Measurements from ENCODE around the gene BTAF1. TPM values are rescaled to one million over a fixed set of nuclear protein-coding genes. Genes with fewer than 3 reads are reported as not detected.
A peak's percentile ranks its signal among the peaks of the same experiment; 100 is the strongest.
"Not testable (repeated sequence)": the region's sequence is repeated elsewhere in the genome, so short reads cannot be mapped to it uniquely, and the experiment has no call there.

Gene BTAF1
- total RNA-seq, 2 experiments from 2014 or later: 59.9 to 62.1 TPM

- POLR2A ChIA-PET: no interaction called here
- no peaks in the 10 kb centered on the region for H3K36me3 Mint-ChIP-seq
- no peak overlapping the region for H3K4me3 Mint-ChIP-seq
- H3K4me1 Mint-ChIP-seq: peaks cover 2% of the 10 kb centered on the region
- no peak for DNase-seq
- H3K9me3 Mint-ChIP-seq: no peaks in the 10 kb centered on the region
- H3K27me3 Mint-ChIP-seq: peaks cover 16% of the 10 kb centered on the region
- H3K27ac Mint-ChIP-seq: no peak overlapping the region
- no peak for ATAC-seq (ENCODE audit: low read depth)
Observed at GRCh38 chr10:91893051-91893450, 30.5 kb upstream of the BTAF1 start.

- H3K27ac Mint-ChIP-seq; ATAC-seq (ENCODE audit: low read depth); DNase-seq; H3K36me3 Mint-ChIP-seq; H3K9me3 Mint-ChIP-seq; POLR2A ChIA-PET; H3K4me1 Mint-ChIP-seq; H3K4me3 Mint-ChIP-seq: not testable (repeated sequence)
- H3K27me3 Mint-ChIP-seq: peaks cover 14% of the 10 kb centered on the region
Observed at GRCh38 chr10:91894261-91894685, 29.3 kb upstream of the BTAF1 start.

- Mint-ChIP-seq H3K4me3 (no peak overlapping the region), H3K27ac (no peak overlapping the region), H3K27me3 (peaks cover 3% of the 10 kb centered on the region), H3K9me3 (no peaks in the 10 kb centered on the region), H3K36me3 (no peaks in the 10 kb centered on the region), H3K4me1 (peaks cover 2% of the 10 kb centered on the region)
- no peak for ATAC-seq (ENCODE audit: low read depth)
- DNase-seq: no peak
- POLR2A ChIA-PET: no interaction called here
Observed at GRCh38 chr10:91896212-91896756, 27.3 kb upstream of the BTAF1 start.

- H3K4me1 Mint-ChIP-seq: peaks cover 11% of the 10 kb centered on the region
- no peak for DNase-seq
- no peaks in the 10 kb centered on the region for H3K27me3 Mint-ChIP-seq
- no peaks in the 10 kb centered on the region for H3K36me3 Mint-ChIP-seq
- H3K9me3 Mint-ChIP-seq: no peaks in the 10 kb centered on the region
- POLR2A ChIA-PET: no interaction called here
- no peak overlapping the region for H3K4me3 Mint-ChIP-seq
- H3K27ac Mint-ChIP-seq: no peak overlapping the region
- no peak for ATAC-seq (ENCODE audit: low read depth)
Observed at GRCh38 chr10:91897421-91897820, 26.1 kb upstream of the BTAF1 start.

GRCh38 chr10:91901784-91902677, 21.5 kb upstream of the BTAF1 start:
- no peak for DNase-seq
- Mint-ChIP-seq H3K4me3 (no peak overlapping the region), H3K36me3 (peaks cover 11% of the 10 kb centered on the region), H3K27ac (peak overlapping the region; percentile 77), H3K27me3 (no peaks in the 10 kb centered on the region), H3K4me1 (peaks cover 19% of the 10 kb centered on the region), H3K9me3 (no peaks in the 10 kb centered on the region)
- ATAC-seq (ENCODE audit: low read depth): peak; percentile 100
- POLR2A ChIA-PET: no interaction called here

GRCh38 chr10:91907033-91907594, 16.5 kb upstream of the BTAF1 start:
- POLR2A ChIA-PET: interaction anchor here (0.9 to 2.0 kb wide), 2 partner anchors 20 to 108 kb away, joined by 4 read pairs; no protein-coding TSS in a partner anchor
- no peak for ATAC-seq (ENCODE audit: low read depth)
- peaks cover 12% of the 10 kb centered on the region for H3K36me3 Mint-ChIP-seq
- no peak overlapping the region for H3K27ac Mint-ChIP-seq
- H3K27me3 Mint-ChIP-seq: peaks cover 6% of the 10 kb centered on the region
- peak overlapping the region; percentile 90 for H3K4me3 Mint-ChIP-seq
- peaks cover 22% of the 10 kb centered on the region for H3K4me1 Mint-ChIP-seq
- no peak for DNase-seq
- no peaks in the 10 kb centered on the region for H3K9me3 Mint-ChIP-seq

- peaks cover 12% of the 10 kb centered on the region for H3K36me3 Mint-ChIP-seq
- peak; percentile 22 for ATAC-seq (ENCODE audit: low read depth)
- no peak for DNase-seq
- no peaks in the 10 kb centered on the region for H3K9me3 Mint-ChIP-seq
- H3K27ac Mint-ChIP-seq: peak overlapping the region; percentile 77
- H3K4me3 Mint-ChIP-seq: peak overlapping the region; percentile 90
- peaks cover 16% of the 10 kb centered on the region for H3K4me1 Mint-ChIP-seq
- POLR2A ChIA-PET: interaction anchor here (0.5 to 2.0 kb wide), 7 partner anchors 12 to 149 kb away, joined by 3 to 22 read pairs (median 5); partner anchors contain the start of gene BTAF1
- H3K27me3 Mint-ChIP-seq: peaks cover 8% of the 10 kb centered on the region
Observed at GRCh38 chr10:91907914-91908336, 15.6 kb upstream of the BTAF1 start.

GRCh38 chr10:91908337-91909116, 15.0 kb upstream of the BTAF1 start:
- H3K4me1 Mint-ChIP-seq: peaks cover 17% of the 10 kb centered on the region
- H3K27ac Mint-ChIP-seq: peak overlapping the region; percentile 89
- POLR2A ChIA-PET: interaction anchor here (0.7 to 2.0 kb wide), 7 partner anchors 10 to 112 kb away, joined by 3 to 22 read pairs (median 4); partner anchors contain the start of gene BTAF1
- H3K27me3 Mint-ChIP-seq: peaks cover 13% of the 10 kb centered on the region
- peak; percentile 85 for DNase-seq
- ATAC-seq (ENCODE audit: low read depth): peak; percentile 93
- H3K36me3 Mint-ChIP-seq: peaks cover 12% of the 10 kb centered on the region
- peak overlapping the region; percentile 90 for H3K4me3 Mint-ChIP-seq
- no peaks in the 10 kb centered on the region for H3K9me3 Mint-ChIP-seq

GRCh38 chr10:91909117-91909677, 14.4 kb upstream of the BTAF1 start, which contains the start of gene FGFBP3:
TSS of gene FGFBP3 (minus strand) at chr10:91909486. CDS start at chr10:91908969, 517 bp downstream.
- Mint-ChIP-seq H3K9me3 (no peaks in the 10 kb centered on the region), H3K27me3 (peaks cover 19% of the 10 kb centered on the region), H3K27ac (peak within 1 kb of the TSS; percentile 89), H3K4me3 (peak within 1 kb of the TSS; percentile 88), H3K36me3 (peaks cover 12% of the 10 kb centered on the region), H3K4me1 (peaks cover 17% of the 10 kb centered on the region)
- POLR2A ChIA-PET: interaction anchor here (0.9 to 2.0 kb wide), 5 partner anchors 11 to 113 kb away, joined by 3 to 22 read pairs (median 4); partner anchors contain the start of gene BTAF1
- no peak for ATAC-seq (ENCODE audit: low read depth)
- DNase-seq: no peak

GRCh38 chr10:91910467-91910866, 13.1 kb upstream of the BTAF1 start:
- ATAC-seq (ENCODE audit: low read depth): no peak
- Mint-ChIP-seq H3K27me3 (peaks cover 30% of the 10 kb centered on the region), H3K4me3 (no peak overlapping the region), H3K4me1 (peaks cover 17% of the 10 kb centered on the region), H3K27ac (no peak overlapping the region), H3K9me3 (no peaks in the 10 kb centered on the region), H3K36me3 (peaks cover 10% of the 10 kb centered on the region)
- DNase-seq: no peak
- POLR2A ChIA-PET: interaction anchor here (0.6 kb wide), 1 partner anchor 14 kb away, joined by 4 read pairs; no protein-coding TSS in a partner anchor

- no peak for ATAC-seq (ENCODE audit: low read depth)
- POLR2A ChIA-PET: interaction anchor here (0.7 kb wide), 1 partner anchor 11 kb away, joined by 4 read pairs; no protein-coding TSS in a partner anchor
- peaks cover 1% of the 10 kb centered on the region for H3K9me3 Mint-ChIP-seq
- H3K27ac Mint-ChIP-seq: no peak overlapping the region
- H3K4me3 Mint-ChIP-seq: no peak overlapping the region
- H3K4me1 Mint-ChIP-seq: peaks cover 13% of the 10 kb centered on the region
- H3K27me3 Mint-ChIP-seq: peaks cover 43% of the 10 kb centered on the region
- no peak for DNase-seq
- H3K36me3 Mint-ChIP-seq: peaks cover 2% of the 10 kb centered on the region
Observed at GRCh38 chr10:91919651-91920050, 3.9 kb upstream of the BTAF1 start.

GRCh38 chr10:91924212-91925021, 847 bp downstream of the BTAF1 start:
- peak overlapping the region; percentile 99 for H3K4me3 Mint-ChIP-seq
- DNase-seq (no peak), ATAC-seq (ENCODE audit: low read depth) (no peak)
- H3K27ac Mint-ChIP-seq: peak overlapping the region; percentile 100
- peaks cover 37% of the 10 kb centered on the region for H3K4me1 Mint-ChIP-seq
- peaks cover 2% of the 10 kb centered on the region for H3K27me3 Mint-ChIP-seq
- peaks cover 6% of the 10 kb centered on the region for H3K36me3 Mint-ChIP-seq
- H3K9me3 Mint-ChIP-seq: peaks cover 1% of the 10 kb centered on the region
- POLR2A ChIA-PET: interaction anchor here (0.5 to 2.5 kb wide), 11 partner anchors 8 to 918 kb away, joined by 3 to 22 read pairs (median 7); partner anchors contain the start of genes CPEB3, FGFBP3, MARCHF5 and TNKS2

Data from activated naive CD8-positive, alpha-beta T cell treated with anti-CD3 and anti-CD28 coated beads, Interleukin-2, amount 10 ng/mL, durations not matched to agents 7 days and 5 days (primary cell).